ENCODE measurements around the gene PAK1IP1. TPM values are rescaled to one million over a fixed set of nuclear protein-coding genes. Genes with fewer than 3 reads are reported as not detected.

The PAK1IP1 gene
- total and polyA plus RNA-seq, 2 donors (not counting 3 experiments of a cell fraction or from before 2014, with no cell fraction given) = 10.6 to 20.6 TPM

DNA sequence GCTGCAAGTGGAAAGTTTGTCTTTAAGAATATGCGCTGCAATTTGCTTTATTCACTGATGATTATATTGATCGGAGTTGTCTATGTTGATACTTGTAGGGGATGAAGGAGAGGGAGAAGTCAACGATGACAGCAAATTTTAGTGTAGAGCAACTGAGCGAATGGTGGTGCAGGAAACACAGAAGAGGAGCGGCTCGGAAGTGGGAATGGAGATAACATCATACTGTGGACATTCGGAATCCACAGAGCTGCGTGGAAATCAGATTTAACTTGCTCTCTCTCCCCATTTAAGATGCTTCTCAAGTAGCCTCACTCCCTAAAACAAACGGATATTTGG lies 52.1 kb downstream of the PAK1IP1 start:
- Histone ChIP-seq H3K27ac (ENCODE audit: insufficient read depth, low read depth, low read length) (no peak overlapping the region), H3K9me1 (replicated peaks; ENCODE audit: control insufficient read depth, extremely low read depth, insufficient read depth, low read length) (no peaks in the 10 kb centered on the region), H3K9me3 (replicated peaks; ENCODE audit: control insufficient read depth, insufficient read depth, low read length) (no peaks in the 10 kb centered on the region), H3K79me2 (ENCODE audit: control insufficient read depth, insufficient read depth, low read length) (peaks cover 20% of the 10 kb centered on the region), H3K4me2 (ENCODE audit: insufficient read depth, low read length) (peak overlapping the region; percentile 78), H3K4me1 (ENCODE audit: control insufficient read depth, extremely low read depth, insufficient read depth, low read length) (peaks cover 16% of the 10 kb centered on the region), H3K36me3 (ENCODE audit: control insufficient read depth in 2 of 2, extremely low read depth in 1 of 2, insufficient read depth in 2 of 2, low read length in 2 of 2) (no peaks in the 10 kb centered on the region), H4K20me1 (replicated peaks; ENCODE audit: control insufficient read depth, extremely low read depth, insufficient read depth, low read length) (no peaks in the 10 kb centered on the region), H3K4me3 (replicated peaks in 1 of 3; ENCODE audit: insufficient read depth in 1 of 3, low read depth in 1 of 3, low read length in 3 of 3) (peak overlapping the region; percentile 59 to 91 (median 69)), H3K27me3 (ENCODE audit: control insufficient read depth in 2 of 2, insufficient read depth in 2 of 2, low read length in 2 of 2) (no peaks in the 10 kb centered on the region), H3K9ac (replicated peaks; ENCODE audit: extremely low read depth, insufficient read depth, low read length) (peak overlapping the region; percentile 52), H2AFZ (ENCODE audit: low read depth, low read length) (peak overlapping the region; percentile 97)
- DNase-seq (ENCODE audit: low read depth, low spot score) = no peak
- ChIA-PET POLR2A (interaction anchor here (0.9 to 1.2 kb wide), 2 partner anchors 24 to 26 kb away, joined by 3 to 4 read pairs; partner anchors contain the start of gene TMEM14C), CTCF (interaction anchor here (1.1 to 1.9 kb wide), 6 partner anchors 12 to 268 kb away, joined by 3 to 13 read pairs (median 4); no protein-coding TSS in a partner anchor)
- no peak for FAIRE-seq
- dilution Hi-C loops (cut with MboI; ENCODE audit: extremely low pct_ligation_motif_present, low sequenced_read_pairs) (no loop called here), intact Hi-C loops (cut with micrococcal nuclease) (loop anchor here (1.0 kb wide), 4 partner anchors 12 to 53 kb away; partner anchors contain the start of genes C6orf52, PAK1IP1 and TMEM14C)
- no peak for TF ChIP-seq POLR2AphosphoS5 (IDR thresholded peaks at IDR 0.05; ENCODE audit: insufficient read depth, low read depth, low read length)
- BruUV-seq (replicated peaks) = TSS peak; percentile 14

DNA sequence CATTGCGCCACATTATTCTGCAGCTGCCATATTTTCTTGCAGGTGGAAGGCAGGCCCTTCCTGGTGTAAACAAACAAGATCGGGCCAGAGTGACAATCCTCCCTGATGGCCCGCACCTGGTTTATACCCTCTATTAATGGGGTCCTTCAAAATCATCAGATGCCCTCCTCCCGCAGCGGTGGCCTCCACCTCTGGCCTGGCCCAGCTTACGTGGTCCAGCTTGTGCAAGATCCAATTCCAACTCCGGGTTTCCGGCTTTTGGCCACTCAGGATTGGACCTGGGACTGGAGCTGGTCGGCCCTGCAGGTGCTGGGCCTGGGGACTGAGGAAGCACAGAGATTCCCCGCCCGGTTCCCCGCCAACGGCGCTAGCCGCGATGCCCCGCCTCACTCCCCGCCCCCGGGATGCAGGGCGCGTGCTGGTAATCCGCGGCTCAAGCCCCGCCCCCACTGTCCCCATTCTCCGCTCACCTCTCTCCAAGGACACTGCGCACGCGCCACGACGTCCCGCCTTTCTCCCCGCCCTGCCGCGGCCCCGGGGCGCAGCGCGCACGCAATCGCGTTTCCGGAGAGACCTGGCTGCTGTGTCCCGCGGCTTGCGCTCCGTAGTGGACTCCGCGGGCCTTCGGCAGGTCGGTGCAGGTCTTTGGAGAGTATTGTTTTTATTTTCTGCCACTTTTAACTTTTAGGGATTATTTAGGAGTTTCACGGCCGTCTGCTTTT lies 52.6 kb downstream of the PAK1IP1 start, which contains the start of gene TMEM14B:
Gene TMEM14B, plus strand, starts transcription at position 555 of the 722 bp plus-strand sequence. CDS start 1,441 bp downstream, outside the sequence.
- peak within 1 kb of the TSS; percentile 97 for H2AFZ ChIP-seq (ENCODE audit: low read depth, low read length)
- peak within 1 kb of the TSS; percentile 97 for H3K9ac ChIP-seq (replicated peaks; ENCODE audit: extremely low read depth, insufficient read depth, low read length)
- no peaks in the 10 kb centered on the region for H3K9me3 ChIP-seq (replicated peaks; ENCODE audit: control insufficient read depth, insufficient read depth, low read length)
- CTCF ChIA-PET = interaction anchor here (1.1 to 1.9 kb wide), 6 partner anchors 12 to 269 kb away, joined by 3 to 13 read pairs (median 4); no protein-coding TSS in a partner anchor
- no peaks in the 10 kb centered on the region for H3K27me3 ChIP-seq (ENCODE audit: control insufficient read depth in 2 of 2, insufficient read depth in 2 of 2, low read length in 2 of 2)
- POLR2A ChIA-PET = interaction anchor here (0.9 to 1.2 kb wide), 2 partner anchors 25 to 26 kb away, joined by 3 to 4 read pairs; partner anchors contain the start of gene TMEM14C
- H3K36me3 ChIP-seq (ENCODE audit: control insufficient read depth in 2 of 2, extremely low read depth in 1 of 2, insufficient read depth in 2 of 2, low read length in 2 of 2) = no peaks in the 10 kb centered on the region
- TF ChIP-seq MYC (IDR thresholded peaks at IDR 0.05; ENCODE audit: low read depth, low read length) = no peak
- peak; percentile 94 for TF ChIP-seq POLR2A (IDR thresholded peaks at IDR 0.05; ENCODE audit: low read depth, low read length)
- TF ChIP-seq, protein P1, sequence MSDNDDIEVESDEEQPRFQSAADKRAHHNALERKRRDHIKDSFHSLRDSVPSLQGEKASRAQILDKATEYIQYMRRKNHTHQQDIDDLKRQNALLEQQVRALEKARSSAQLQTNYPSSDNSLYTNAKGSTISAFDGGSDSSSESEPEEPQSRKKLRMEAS (IDR thresholded peaks at IDR 0.05; ENCODE audit: insufficient read depth, insufficient read length) = peak; percentile 65
- no peak for TF ChIP-seq GATA2 (IDR thresholded peaks at IDR 0.05; ENCODE audit: insufficient read depth, insufficient read length, low read depth, low read length)
- peak; percentile 90 for TF ChIP-seq POLR2AphosphoS5 (IDR thresholded peaks at IDR 0.05; ENCODE audit: insufficient read depth, low read depth, low read length)
- BruUV-seq (replicated peaks) = no TSS peak
- H3K4me2 ChIP-seq (ENCODE audit: insufficient read depth, low read length) = peak within 1 kb of the TSS; percentile 90
- H3K79me2 ChIP-seq (ENCODE audit: control insufficient read depth, insufficient read depth, low read length) = peaks cover 20% of the 10 kb centered on the region
- H4K20me1 ChIP-seq (replicated peaks; ENCODE audit: control insufficient read depth, extremely low read depth, insufficient read depth, low read length) = no peaks in the 10 kb centered on the region
- dilution Hi-C loops (cut with MboI; ENCODE audit: extremely low pct_ligation_motif_present, low sequenced_read_pairs) = no loop called here
- H3K4me3 ChIP-seq (replicated peaks in 1 of 3; ENCODE audit: insufficient read depth in 1 of 3, low read depth in 1 of 3, low read length in 3 of 3) = peak within 1 kb of the TSS; percentile 59 to 94 (median 91)
- peak; percentile 97 for DNase-seq (ENCODE audit: low read depth, low spot score)
- intact Hi-C loops (cut with micrococcal nuclease) = loop anchor here (1.0 kb wide), 4 partner anchors 12 to 53 kb away; partner anchors contain the start of genes C6orf52, PAK1IP1 and TMEM14C
- FAIRE-seq = peak; percentile 97
- H3K4me1 ChIP-seq (ENCODE audit: control insufficient read depth, extremely low read depth, insufficient read depth, low read length) = peaks cover 16% of the 10 kb centered on the region
- H3K9me1 ChIP-seq (replicated peaks; ENCODE audit: control insufficient read depth, extremely low read depth, insufficient read depth, low read length) = no peaks in the 10 kb centered on the region
- H3K27ac ChIP-seq (ENCODE audit: insufficient read depth, low read depth, low read length) = peak within 1 kb of the TSS; percentile 81

Measured in endothelial cell of umbilical vein (primary cell).